Fibroblast of pulmonary artery (primary cell): ENCODE measurements around the gene HIGD1C.
"Not testable (repeated sequence)": the region's sequence is repeated elsewhere in the genome, so short reads cannot be mapped to it uniquely, and the experiment has no call there.

Experiments used
- DNase-seq: peaks from one replicate; pipeline ENCODE4 v3.0.0-alpha.2; 2010; ENCODE audit warnings: low read depth
- H3K4me3 ChIP-seq: replicated peaks from 2 replicates; pipeline ENCODE4 v1.5.1; 2011; ENCODE audit warnings: low read depth, mild to moderate bottlenecking, control low read depth, low read length, moderate library complexity
- CTCF ChIP-seq: IDR thresholded peaks from 2 replicates; pipeline ENCODE4 v1.5.1; 2011; ENCODE audit warnings: mild to moderate bottlenecking, control low read depth, low read length, inconsistent platforms; ENCODE audit errors: missing control alignments

Gene HIGD1C

DNA sequence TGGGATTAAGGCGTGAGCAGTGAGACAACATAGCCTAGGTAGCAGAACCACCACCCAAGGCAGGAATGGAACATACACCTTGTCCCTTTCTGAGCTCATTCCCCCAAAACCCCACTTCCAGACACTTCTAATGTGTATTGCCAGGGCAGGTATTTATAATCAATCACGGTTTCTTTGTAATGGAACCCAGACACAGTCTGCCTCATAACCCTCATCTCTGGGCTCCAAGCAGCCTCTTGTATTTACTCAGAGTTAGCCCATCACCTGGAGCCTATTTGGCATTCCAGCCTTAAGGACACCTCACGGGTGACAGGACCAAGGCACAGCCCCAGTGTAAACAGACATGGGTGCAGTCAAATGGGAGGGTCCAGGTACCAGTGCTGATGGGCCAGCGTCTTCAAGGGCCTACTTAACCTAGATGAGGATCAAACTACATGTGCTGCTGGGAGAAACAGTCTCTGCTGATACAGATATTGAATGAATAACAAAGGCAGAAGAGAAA is 2.5 kb upstream of the HIGD1C start:
- no peak for TF ChIP-seq CTCF
- no peak overlapping the region for H3K4me3 ChIP-seq
- no peak for DNase-seq

GRCh38 chr12:50951112-50951511 is 1.2 kb upstream of the HIGD1C start:
- no peak for TF ChIP-seq CTCF
- no peak overlapping the region for H3K4me3 ChIP-seq
- no peak for DNase-seq

DNA sequence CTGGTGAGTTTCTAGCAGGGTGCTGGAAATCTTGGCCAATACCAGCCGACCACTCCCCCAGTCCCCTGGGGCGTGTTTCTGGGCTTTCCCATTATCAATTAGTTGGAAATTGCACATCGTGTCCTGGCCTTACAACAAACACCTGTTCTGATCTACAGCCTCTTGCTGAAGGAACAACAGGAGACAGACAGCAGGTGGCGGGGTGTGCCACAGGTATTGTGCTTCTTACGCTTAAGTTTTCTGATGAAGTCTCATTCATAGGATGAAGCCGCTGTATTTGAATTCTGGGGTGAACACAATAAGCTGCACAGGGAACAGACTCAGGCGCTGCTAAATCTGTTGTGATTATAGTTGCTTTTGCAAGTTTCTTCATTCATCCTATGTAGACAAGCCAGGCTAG is 703 bp downstream of the HIGD1C start:
- no peak for TF ChIP-seq CTCF
- no peak overlapping the region for H3K4me3 ChIP-seq
- DNase-seq, result no peak

DNA sequence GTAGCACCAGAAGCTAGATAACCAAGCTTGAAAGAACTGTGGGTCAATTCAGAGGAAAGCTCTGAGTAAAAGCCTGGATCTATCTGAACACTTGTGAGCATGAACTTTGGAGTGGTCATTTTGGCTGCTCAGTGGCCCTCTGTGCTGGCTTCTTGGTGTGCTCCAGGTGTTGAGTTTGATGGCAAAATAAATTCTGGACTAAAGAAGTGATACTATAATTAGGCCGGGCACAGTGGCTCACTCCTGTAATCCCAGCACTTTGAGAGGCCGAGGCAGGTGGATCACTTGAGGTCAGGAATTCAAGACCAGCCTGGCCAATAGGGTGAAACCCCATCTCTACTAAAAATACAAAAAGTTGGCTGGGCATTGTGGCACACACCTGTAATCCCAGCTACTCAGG is 2.4 kb downstream of the HIGD1C start:
- H3K4me3 ChIP-seq, DNase-seq: not testable (repeated sequence)

- H3K4me3 ChIP-seq, result no peak overlapping the region
- no peak for TF ChIP-seq CTCF
- no peak for DNase-seq
Measured at GRCh38 chr12:50955288-50955687, 2.9 kb downstream of the HIGD1C start.

DNA sequence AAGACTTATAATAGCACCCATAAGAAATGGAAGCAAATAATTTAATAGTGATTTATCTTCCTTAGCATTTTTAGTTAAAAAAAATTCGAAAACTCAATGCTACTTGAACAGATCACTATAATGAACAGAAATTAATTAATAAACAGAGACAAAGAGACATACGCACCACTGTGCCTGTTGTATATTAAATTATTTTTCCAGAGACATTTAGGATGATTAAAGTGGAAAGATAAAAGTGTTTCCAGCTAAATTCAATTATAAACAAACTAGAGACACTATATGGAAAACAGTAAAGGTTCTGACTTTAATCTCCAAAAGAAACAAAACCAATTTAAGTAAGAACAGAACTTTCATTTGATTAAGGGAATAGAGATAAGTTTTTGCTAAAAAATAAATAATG is 3.4 kb downstream of the HIGD1C start:
- DNase-seq, result no peak
- H3K4me3 ChIP-seq, result no peak overlapping the region
- no peak for TF ChIP-seq CTCF

- DNase-seq, result peak; percentile 31
- H3K4me3 ChIP-seq, result no peak overlapping the region
- TF ChIP-seq CTCF, result no peak
Measured at GRCh38 chr12:50960130-50960529, 7.8 kb downstream of the HIGD1C start.

- no peak for TF ChIP-seq CTCF
- H3K4me3 ChIP-seq, result no peak overlapping the region
- peak; percentile 12 for DNase-seq
Measured at GRCh38 chr12:50961708-50962107, 9.4 kb downstream of the HIGD1C start.
